Mesendoderm (in vitro differentiated cells): ENCODE results near the gene TTBK2. TPM values are rescaled to one million over a fixed set of nuclear protein-coding genes. Genes with fewer than 3 reads are reported as not detected.

Experiments used
- DNase-seq: peaks from one replicate; pipeline ENCODE4 v3.0.0; 2013
- H2AK5ac ChIP-seq: 2 replicates; pipeline ENCODE4 v1.6.1; 2013; ENCODE audit warnings: low read length, inconsistent platforms
- H2BK120ac ChIP-seq: 2 replicates; pipeline ENCODE4 v1.6.1; 2013; ENCODE audit warnings: low read depth, mild to moderate bottlenecking, low read length, moderate library complexity, mixed read lengths
- H2BK15ac ChIP-seq: replicated peaks from 2 replicates; pipeline ENCODE4 v1.6.1; 2013; ENCODE audit warnings: low read depth, mild to moderate bottlenecking, moderate library complexity
- H2BK5ac ChIP-seq: 2 replicates; pipeline ENCODE4 v1.6.1; 2013; ENCODE audit warnings: low read length, inconsistent platforms
- H3K18ac ChIP-seq: 2 replicates; pipeline ENCODE4 v1.6.1; 2013; ENCODE audit warnings: mild to moderate bottlenecking, low read length, mixed read lengths
- H3K23ac ChIP-seq: one replicate; pipeline ENCODE4 v1.6.1; 2013; ENCODE audit warnings: low read length
- H3K27ac ChIP-seq: 2 replicates; pipeline ENCODE4 v1.5.1; 2013; ENCODE audit warnings: low read depth, mild to moderate bottlenecking, inconsistent platforms, low read length, moderate library complexity
- H3K27me3 ChIP-seq: 2 replicates; pipeline ENCODE4 v1.6.1; 2013; ENCODE audit warnings: low read length, control low read depth, mild to moderate bottlenecking, inconsistent platforms; ENCODE audit not compliant: insufficient read depth, poor library complexity
- H3K36me3 ChIP-seq: 2 replicates; pipeline ENCODE4 v1.6.1; 2013; ENCODE audit warnings: low read length, inconsistent platforms; ENCODE audit not compliant: control insufficient read depth, insufficient read depth
- H3K4ac ChIP-seq: one replicate; pipeline ENCODE4 v1.6.1; 2013; ENCODE audit warnings: low read depth, mild to moderate bottlenecking, low read length, moderate library complexity
- H3K4me1 ChIP-seq: 2 replicates; pipeline ENCODE4 v1.6.1; 2013; ENCODE audit warnings: low read depth, low read length, inconsistent platforms; ENCODE audit not compliant: control insufficient read depth
- H3K4me2 ChIP-seq: 2 replicates; pipeline ENCODE4 v1.6.1; 2013; ENCODE audit warnings: low read length
- H3K4me3 ChIP-seq: 2 replicates; pipeline ENCODE4 v1.5.1; 2013; ENCODE audit warnings: mild to moderate bottlenecking, low read length
- H3K56ac ChIP-seq: one replicate; pipeline ENCODE4 v1.6.1; 2013; ENCODE audit warnings: low read length
- H3K79me1 ChIP-seq: 2 replicates; pipeline ENCODE4 v1.6.1; 2013; ENCODE audit warnings: low read length, inconsistent platforms
- H3K79me2 ChIP-seq: 2 replicates; pipeline ENCODE4 v1.6.1; 2013; ENCODE audit warnings: mild to moderate bottlenecking, low read length; ENCODE audit not compliant: control insufficient read depth, insufficient read depth
- H3K9ac ChIP-seq: 2 replicates; pipeline ENCODE4 v1.6.1; 2013; ENCODE audit warnings: low read length, inconsistent platforms
- H4K5ac ChIP-seq: one replicate; pipeline ENCODE4 v1.6.1; 2013; ENCODE audit warnings: low read length
- H4K8ac ChIP-seq: one replicate; pipeline ENCODE4 v1.6.1; 2013; ENCODE audit warnings: low read depth, mild to moderate bottlenecking, control low read depth, low read length, moderate library complexity
- WGBS: extraction: QIAGEN DNeasy Blood & Tissue Kit; methylation state at CpG from one replicate; pipeline ENCODE4 v1.1.7; 2013; ENCODE audit warnings: low lambda C conversion rate, missing lambda C conversion rate; ENCODE audit not compliant: insufficient coverage; ENCODE audit errors: extremely low coverage; 5-methylcytosine and 5-hydroxymethylcytosine counted together
- small RNA-seq: library from polyadenylated mRNA; stranded (forward); fragments of <200 nt; extraction: miRNeasy Mini kit (QIAGEN cat#:217004); gene quantifications from one replicate; pipeline ENCODE3, GENCODE V24; 2013; ENCODE audit not compliant: insufficient read depth

Gene TTBK2

GRCh38 chr15:42692997-42693396 is 227.6 kb downstream of the TTBK2 start:
- no peak overlapping the region for H4K5ac ChIP-seq
- no peak overlapping the region for H3K4me3 ChIP-seq
- H3K18ac ChIP-seq: no peak overlapping the region
- H3K56ac ChIP-seq: no peak overlapping the region
- H2AK5ac ChIP-seq: no peak overlapping the region
- WGBS: no CpG with 5 or more reads among the region's 4 CpGs
- H3K27ac ChIP-seq: no peak overlapping the region
- H4K8ac ChIP-seq: no peak overlapping the region
- no peaks in the 10 kb centered on the region for H3K27me3 ChIP-seq
- no peak for DNase-seq
- H3K36me3 ChIP-seq: no peaks in the 10 kb centered on the region
- H2BK120ac ChIP-seq: no peak overlapping the region
- H3K79me1 ChIP-seq: no peaks in the 10 kb centered on the region
- no peaks in the 10 kb centered on the region for H3K4me1 ChIP-seq
- no peak overlapping the region for H3K9ac ChIP-seq
- H3K23ac ChIP-seq: no peak overlapping the region
- no peak overlapping the region for H3K4ac ChIP-seq
- no peaks in the 10 kb centered on the region for H3K79me2 ChIP-seq
- no peak overlapping the region for H2BK15ac ChIP-seq
- H2BK5ac ChIP-seq: no peak overlapping the region
- H3K4me2 ChIP-seq: no peak overlapping the region

- Histone ChIP-seq H3K79me1 (no peaks in the 10 kb centered on the region), H3K23ac (no peak overlapping the region), H3K27ac (no peak overlapping the region), H3K79me2 (no peaks in the 10 kb centered on the region), H3K4me2 (no peak overlapping the region), H2BK5ac (no peak overlapping the region), H3K4ac (no peak overlapping the region), H2BK15ac (no peak overlapping the region), H3K56ac (no peak overlapping the region), H3K9ac (no peak overlapping the region), H2AK5ac (no peak overlapping the region), H3K18ac (no peak overlapping the region), H2BK120ac (no peak overlapping the region), H3K4me3 (no peak overlapping the region), H4K5ac (no peak overlapping the region), H3K27me3 (no peaks in the 10 kb centered on the region), H3K36me3 (no peaks in the 10 kb centered on the region), H4K8ac (no peak overlapping the region), H3K4me1 (no peaks in the 10 kb centered on the region)
- WGBS: no CpG with 5 or more reads among the region's 1 CpG
- no peak for DNase-seq
Observed at GRCh38 chr15:42692536-42692935, 228.0 kb downstream of the TTBK2 start.

- Histone ChIP-seq H3K79me1 (no peaks in the 10 kb centered on the region), H3K79me2 (no peaks in the 10 kb centered on the region), H2BK5ac (no peak overlapping the region), H3K27ac (no peak overlapping the region), H2BK120ac (no peak overlapping the region), H3K4me1 (no peaks in the 10 kb centered on the region), H3K9ac (no peak overlapping the region), H2AK5ac (no peak overlapping the region), H3K27me3 (no peaks in the 10 kb centered on the region), H4K8ac (no peak overlapping the region), H3K4me2 (no peak overlapping the region), H3K4me3 (no peak overlapping the region), H2BK15ac (no peak overlapping the region), H4K5ac (no peak overlapping the region), H3K56ac (no peak overlapping the region), H3K36me3 (no peaks in the 10 kb centered on the region), H3K23ac (no peak overlapping the region), H3K18ac (no peak overlapping the region), H3K4ac (no peak overlapping the region)
- no peak for DNase-seq
- whole genome bisulfite sequencing: no CpG with 5 or more reads among the region's 9 CpGs
Observed at GRCh38 chr15:42691770-42692169, 228.8 kb downstream of the TTBK2 start.

- H3K4me1 ChIP-seq: no peaks in the 10 kb centered on the region
- H3K27ac ChIP-seq: no peak overlapping the region
- no peak overlapping the region for H2BK15ac ChIP-seq
- no peaks in the 10 kb centered on the region for H3K79me2 ChIP-seq
- no peak overlapping the region for H2BK5ac ChIP-seq
- no peak overlapping the region for H3K4me3 ChIP-seq
- H3K9ac ChIP-seq: no peak overlapping the region
- no peak overlapping the region for H3K23ac ChIP-seq
- H3K56ac ChIP-seq: no peak overlapping the region
- whole genome bisulfite sequencing: no CpG with 5 or more reads among the region's 4 CpGs
- H3K4me2 ChIP-seq: no peak overlapping the region
- no peak overlapping the region for H4K5ac ChIP-seq
- no peaks in the 10 kb centered on the region for H3K27me3 ChIP-seq
- no peaks in the 10 kb centered on the region for H3K79me1 ChIP-seq
- no peak for DNase-seq
- H3K36me3 ChIP-seq: no peaks in the 10 kb centered on the region
- no peak overlapping the region for H3K18ac ChIP-seq
- no peak overlapping the region for H4K8ac ChIP-seq
- H2BK120ac ChIP-seq: no peak overlapping the region
- no peak overlapping the region for H2AK5ac ChIP-seq
- no peak overlapping the region for H3K4ac ChIP-seq
Observed at GRCh38 chr15:42691308-42691707, 229.3 kb downstream of the TTBK2 start.

Small RNA genes lying within 50 kb of the gene (small RNA-seq; reads per million reads assigned to genes)
- gene KRT8P50: not detected
